Neural cell (in vitro differentiated cells): Measurements from ENCODE around the gene MYLK. TPM values are rescaled to one million over a fixed set of nuclear protein-coding genes. Genes with fewer than 3 reads are reported as not detected.

Source experiments
- H2AFZ ChIP-seq: fragments of 200-600, 300-800 bp; sonication (generic), shearing (Covaris generic); 2 replicates; pipeline ENCODE4 v1.6.0; 2014; ENCODE audit warnings: low read depth, mild to moderate bottlenecking, antibody characterized with exemption, low read length, moderate library complexity
- H3F3A ChIP-seq: fragments of 200-600 bp; shearing (Covaris generic); 2 replicates; pipeline ENCODE4 v1.6.1; 2016; ENCODE audit warnings: mild to moderate bottlenecking, moderate library complexity, mixed read lengths, antibody characterized with exemption, low read length; ENCODE audit not compliant: insufficient read depth, poor library complexity, severe bottlenecking
- H3K27ac ChIP-seq: fragments of 200-600, 300-800 bp; sonication (generic), shearing (Covaris generic); 2 replicates; pipeline ENCODE4 v1.5.1; 2014; ENCODE audit warnings: mild to moderate bottlenecking, low read length, moderate library complexity
- H3K27me3 ChIP-seq: fragments of 300-800, 200-600 bp; sonication (generic), shearing (Covaris generic); 2 replicates; pipeline ENCODE4 v1.6.0; 2014; ENCODE audit warnings: mild to moderate bottlenecking, low read depth, low read length, moderate library complexity; ENCODE audit not compliant: insufficient read depth
- H3K36me3 ChIP-seq: fragments of 300-800, 200-600 bp; sonication (generic), shearing (Covaris generic); 2 replicates; pipeline ENCODE4 v1.5.1; 2014; ENCODE audit warnings: mild to moderate bottlenecking, antibody characterized with exemption, low read length, moderate library complexity; ENCODE audit not compliant: insufficient read depth
- H3K4me2 ChIP-seq: fragments of 300-800, 200-600 bp; sonication (generic), shearing (Covaris generic); 2 replicates; pipeline ENCODE4 v1.6.0; 2014; ENCODE audit warnings: mild to moderate bottlenecking, low read length
- H3K4me3 ChIP-seq: fragments of 300-800, 200-600 bp; sonication (generic), shearing (Covaris generic); 2 replicates; pipeline ENCODE4 v1.5.1; 2014; ENCODE audit warnings: mild to moderate bottlenecking, low read length, moderate library complexity
- H3K79me2 ChIP-seq: fragments of 200-600 bp; shearing (Covaris generic); replicated peaks from 2 replicates; pipeline ENCODE4 v1.6.0; 2014; ENCODE audit warnings: mild to moderate bottlenecking, low read length, moderate library complexity; ENCODE audit not compliant: insufficient read depth
- H3K9ac ChIP-seq: fragments of 300-800, 200-600 bp; sonication (generic), shearing (Covaris generic); 2 replicates; pipeline ENCODE4 v1.6.1; 2016; ENCODE audit warnings: mild to moderate bottlenecking, low read length, mixed read lengths
- H3K9me2 ChIP-seq: fragments of 200-600 bp; shearing (Covaris generic); 2 replicates; pipeline ENCODE4 v1.6.1; 2016; ENCODE audit warnings: mild to moderate bottlenecking, low read length, mixed read lengths; ENCODE audit not compliant: insufficient read depth
- H3K9me3 ChIP-seq: fragments of 200-600, 300-800 bp; sonication (generic), shearing (Covaris generic); 2 replicates; pipeline ENCODE4 v1.6.1; 2016; ENCODE audit warnings: mild to moderate bottlenecking, mixed run types, low read length, moderate library complexity, mixed read lengths
- H4K20me1 ChIP-seq: fragments of 200-600 bp; shearing (Covaris generic); 2 replicates; pipeline ENCODE4 v1.6.1; 2016; ENCODE audit warnings: mild to moderate bottlenecking, mixed run types; ENCODE audit not compliant: insufficient read depth
- EP300 ChIP-seq: fragments of 450-650 bp; conservative IDR thresholded peaks from 2 replicates; pipeline ENCODE4 v1.6.1; 2014; ENCODE audit warnings: antibody characterized with exemption, mild to moderate bottlenecking, moderate library complexity; ENCODE audit not compliant: poor library complexity, severe bottlenecking
- EZH2 ChIP-seq: fragments of 200-600, 300-800 bp; shearing (Covaris generic), sonication (generic); IDR thresholded peaks from 2 replicates; pipeline ENCODE4 v1.6.1; 2014; ENCODE audit warnings: antibody characterized with exemption, low read length, borderline replicate concordance, mild to moderate bottlenecking; ENCODE audit not compliant: insufficient read depth, poor library complexity, severe bottlenecking
- MXI1 ChIP-seq: fragments of 450-650 bp; conservative IDR thresholded peaks from 2 replicates; pipeline ENCODE4 v1.6.1; 2014; ENCODE audit warnings: antibody characterized with exemption, mild to moderate bottlenecking; ENCODE audit not compliant: poor library complexity, severe bottlenecking
- POLR2AphosphoS5 ChIP-seq: IDR thresholded peaks from 2 replicates; pipeline ENCODE4 v1.6.1; 2012
- RAD21 ChIP-seq: fragments of 450-650 bp; conservative IDR thresholded peaks from 2 replicates; pipeline ENCODE4 v1.6.1; 2014; ENCODE audit warnings: antibody characterized with exemption, mild to moderate bottlenecking, moderate library complexity
- SMC3 ChIP-seq: fragments of 450-650 bp; conservative IDR thresholded peaks from 2 replicates; pipeline ENCODE4 v1.6.1; 2014; ENCODE audit warnings: antibody characterized with exemption, mild to moderate bottlenecking, moderate library complexity; ENCODE audit not compliant: poor library complexity
- TAF1 ChIP-seq: IDR thresholded peaks from 2 replicates; pipeline ENCODE4 v1.6.1; 2012; ENCODE audit warnings: low read depth
- polyA plus RNA-seq: library from polyadenylated mRNA; depleted of rRNA; stranded (reverse); fragments of >200 nt; gene quantifications from 2 replicates; pipeline ENCODE4 v1.2.3, GENCODE V29; 2014
- TF ChIP-seq, protein P1 (sequence below): IDR thresholded peaks from 2 replicates; pipeline ENCODE4 v1.6.1; 2012; ENCODE audit warnings: borderline replicate concordance
- TF ChIP-seq, protein P2 (sequence below): fragments of 450-650 bp; IDR thresholded peaks from 2 replicates; pipeline ENCODE4 v1.5.1; 2014; ENCODE audit warnings: antibody characterized with exemption, mild to moderate bottlenecking, moderate library complexity; ENCODE audit not compliant: poor library complexity, severe bottlenecking

MYLK gene
- polyA plus RNA-seq, 1 donor from 2014 or later = 0.43 TPM

DNA sequence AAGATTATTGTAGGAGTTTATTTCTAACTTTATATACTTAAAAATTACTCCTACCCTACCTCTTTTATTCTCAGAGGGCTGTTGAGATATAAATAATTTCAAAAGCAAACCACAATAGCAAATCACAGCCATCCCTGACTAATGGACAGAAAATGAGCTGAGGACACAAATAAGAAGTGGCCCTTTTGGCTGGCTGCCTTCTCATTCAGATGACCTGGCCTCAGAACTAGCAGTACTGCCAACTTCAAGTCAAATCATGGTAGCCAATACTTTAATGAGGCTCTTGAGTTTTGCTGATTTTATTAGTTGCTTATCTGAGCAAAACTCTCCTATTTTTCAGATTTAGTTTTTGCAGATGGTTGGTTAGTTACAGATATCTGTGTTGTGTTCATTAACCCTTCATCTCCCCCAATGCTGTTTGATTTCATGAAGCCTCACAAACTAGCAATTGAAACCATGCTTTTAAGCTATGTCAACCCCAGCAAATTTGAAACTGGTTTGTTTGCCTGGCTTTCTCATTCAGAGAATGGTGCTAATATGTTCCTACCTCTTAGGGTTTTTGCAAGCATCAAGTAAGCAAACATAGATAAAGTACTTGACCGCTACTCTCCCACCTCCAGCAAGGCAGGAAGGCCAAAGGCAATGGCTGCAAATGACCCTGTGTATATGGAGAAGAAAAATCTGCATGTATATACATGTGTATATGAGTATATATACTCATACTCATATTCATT is 225.8 kb downstream of the MYLK start:
- no peaks in the 10 kb centered on the region for H3K9me2 ChIP-seq
- H3K79me2 ChIP-seq = no peaks in the 10 kb centered on the region
- H4K20me1 ChIP-seq = no peaks in the 10 kb centered on the region
- no peak overlapping the region for H3K27ac ChIP-seq
- no peaks in the 10 kb centered on the region for H3K9me3 ChIP-seq
- H3K4me2 ChIP-seq = no peak overlapping the region
- no peak overlapping the region for H3K9ac ChIP-seq
- no peaks in the 10 kb centered on the region for H3K36me3 ChIP-seq
- H3F3A ChIP-seq = no peaks in the 10 kb centered on the region
- H3K27me3 ChIP-seq = no peaks in the 10 kb centered on the region
- TF ChIP-seq TAF1 = no peak
- TF ChIP-seq RAD21 = no peak
- TF ChIP-seq MXI1 = no peak
- TF ChIP-seq, protein P1, sequence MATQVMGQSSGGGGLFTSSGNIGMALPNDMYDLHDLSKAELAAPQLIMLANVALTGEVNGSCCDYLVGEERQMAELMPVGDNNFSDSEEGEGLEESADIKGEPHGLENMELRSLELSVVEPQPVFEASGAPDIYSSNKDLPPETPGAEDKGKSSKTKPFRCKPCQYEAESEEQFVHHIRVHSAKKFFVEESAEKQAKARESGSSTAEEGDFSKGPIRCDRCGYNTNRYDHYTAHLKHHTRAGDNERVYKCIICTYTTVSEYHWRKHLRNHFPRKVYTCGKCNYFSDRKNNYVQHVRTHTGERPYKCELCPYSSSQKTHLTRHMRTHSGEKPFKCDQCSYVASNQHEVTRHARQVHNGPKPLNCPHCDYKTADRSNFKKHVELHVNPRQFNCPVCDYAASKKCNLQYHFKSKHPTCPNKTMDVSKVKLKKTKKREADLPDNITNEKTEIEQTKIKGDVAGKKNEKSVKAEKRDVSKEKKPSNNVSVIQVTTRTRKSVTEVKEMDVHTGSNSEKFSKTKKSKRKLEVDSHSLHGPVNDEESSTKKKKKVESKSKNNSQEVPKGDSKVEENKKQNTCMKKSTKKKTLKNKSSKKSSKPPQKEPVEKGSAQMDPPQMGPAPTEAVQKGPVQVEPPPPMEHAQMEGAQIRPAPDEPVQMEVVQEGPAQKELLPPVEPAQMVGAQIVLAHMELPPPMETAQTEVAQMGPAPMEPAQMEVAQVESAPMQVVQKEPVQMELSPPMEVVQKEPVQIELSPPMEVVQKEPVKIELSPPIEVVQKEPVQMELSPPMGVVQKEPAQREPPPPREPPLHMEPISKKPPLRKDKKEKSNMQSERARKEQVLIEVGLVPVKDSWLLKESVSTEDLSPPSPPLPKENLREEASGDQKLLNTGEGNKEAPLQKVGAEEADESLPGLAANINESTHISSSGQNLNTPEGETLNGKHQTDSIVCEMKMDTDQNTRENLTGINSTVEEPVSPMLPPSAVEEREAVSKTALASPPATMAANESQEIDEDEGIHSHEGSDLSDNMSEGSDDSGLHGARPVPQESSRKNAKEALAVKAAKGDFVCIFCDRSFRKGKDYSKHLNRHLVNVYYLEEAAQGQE = no peak
- no peak for TF ChIP-seq EP300
- TF ChIP-seq SMC3 = no peak
- TF ChIP-seq EZH2 = no peak
- TF ChIP-seq, protein P2, sequence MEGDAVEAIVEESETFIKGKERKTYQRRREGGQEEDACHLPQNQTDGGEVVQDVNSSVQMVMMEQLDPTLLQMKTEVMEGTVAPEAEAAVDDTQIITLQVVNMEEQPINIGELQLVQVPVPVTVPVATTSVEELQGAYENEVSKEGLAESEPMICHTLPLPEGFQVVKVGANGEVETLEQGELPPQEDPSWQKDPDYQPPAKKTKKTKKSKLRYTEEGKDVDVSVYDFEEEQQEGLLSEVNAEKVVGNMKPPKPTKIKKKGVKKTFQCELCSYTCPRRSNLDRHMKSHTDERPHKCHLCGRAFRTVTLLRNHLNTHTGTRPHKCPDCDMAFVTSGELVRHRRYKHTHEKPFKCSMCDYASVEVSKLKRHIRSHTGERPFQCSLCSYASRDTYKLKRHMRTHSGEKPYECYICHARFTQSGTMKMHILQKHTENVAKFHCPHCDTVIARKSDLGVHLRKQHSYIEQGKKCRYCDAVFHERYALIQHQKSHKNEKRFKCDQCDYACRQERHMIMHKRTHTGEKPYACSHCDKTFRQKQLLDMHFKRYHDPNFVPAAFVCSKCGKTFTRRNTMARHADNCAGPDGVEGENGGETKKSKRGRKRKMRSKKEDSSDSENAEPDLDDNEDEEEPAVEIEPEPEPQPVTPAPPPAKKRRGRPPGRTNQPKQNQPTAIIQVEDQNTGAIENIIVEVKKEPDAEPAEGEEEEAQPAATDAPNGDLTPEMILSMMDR = no peak
- TF ChIP-seq POLR2AphosphoS5 = no peak
- no peak overlapping the region for H3K4me3 ChIP-seq
- H2AFZ ChIP-seq = no peak overlapping the region

DNA sequence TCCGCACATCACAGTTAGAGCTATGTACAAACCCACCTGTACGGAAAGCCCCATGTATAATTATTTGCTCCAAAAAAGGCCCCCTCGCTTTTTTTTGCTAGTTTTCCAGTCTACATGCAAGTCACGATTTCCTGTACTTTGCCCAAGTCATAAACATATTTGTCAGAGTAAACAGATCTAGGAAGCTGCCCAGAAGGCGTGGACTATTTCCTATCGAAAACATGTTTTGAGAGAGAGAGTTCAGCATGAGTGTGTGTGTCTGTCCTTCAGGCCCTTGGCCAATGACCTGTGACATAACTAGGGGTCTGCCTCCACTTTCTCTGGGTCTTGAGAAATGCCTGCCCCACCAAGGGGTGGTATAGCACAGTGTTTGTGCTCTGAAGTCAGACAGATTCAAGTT is 226.6 kb downstream of the MYLK start:
- H3K27ac ChIP-seq = no peak overlapping the region
- no peak overlapping the region for H2AFZ ChIP-seq
- TF ChIP-seq TAF1 (no peak), POLR2AphosphoS5 (no peak), MXI1 (no peak), SMC3 (no peak), EZH2 (no peak), EP300 (no peak), RAD21 (no peak)
- TF ChIP-seq, protein P2 = no peak
- TF ChIP-seq, protein P1 = no peak
- H3K9me2 ChIP-seq = no peaks in the 10 kb centered on the region
- no peaks in the 10 kb centered on the region for H3K27me3 ChIP-seq
- no peaks in the 10 kb centered on the region for H3K36me3 ChIP-seq
- no peaks in the 10 kb centered on the region for H3K9me3 ChIP-seq
- no peaks in the 10 kb centered on the region for H3K79me2 ChIP-seq
- H3F3A ChIP-seq = no peaks in the 10 kb centered on the region
- H3K4me2 ChIP-seq = no peak overlapping the region
- H4K20me1 ChIP-seq = no peaks in the 10 kb centered on the region
- H3K4me3 ChIP-seq = no peak overlapping the region
- no peak overlapping the region for H3K9ac ChIP-seq
